GM18517 (cell line): ENCODE results near the gene CLTCL1.
"Not testable (repeated sequence)": the region's sequence is repeated elsewhere in the genome, so short reads cannot be mapped to it uniquely, and the experiment has no call there.

ENCODE experiments used
- ATAC-seq: cut with Tn5 transposase; IDR thresholded peaks from one replicate; pipeline ENCODE4 v1.9.1; 2021; ENCODE audit warnings: mild to moderate bottlenecking, moderate library complexity; ENCODE audit not compliant: unreplicated experiment

CLTCL1 gene

GRCh38 chr22:19256362-19256761, 35.2 kb downstream of the CLTCL1 start:
- not testable (repeated sequence) for ATAC-seq

GRCh38 chr22:19253143-19253542, 38.4 kb downstream of the CLTCL1 start:
- no peak for ATAC-seq

DNA sequence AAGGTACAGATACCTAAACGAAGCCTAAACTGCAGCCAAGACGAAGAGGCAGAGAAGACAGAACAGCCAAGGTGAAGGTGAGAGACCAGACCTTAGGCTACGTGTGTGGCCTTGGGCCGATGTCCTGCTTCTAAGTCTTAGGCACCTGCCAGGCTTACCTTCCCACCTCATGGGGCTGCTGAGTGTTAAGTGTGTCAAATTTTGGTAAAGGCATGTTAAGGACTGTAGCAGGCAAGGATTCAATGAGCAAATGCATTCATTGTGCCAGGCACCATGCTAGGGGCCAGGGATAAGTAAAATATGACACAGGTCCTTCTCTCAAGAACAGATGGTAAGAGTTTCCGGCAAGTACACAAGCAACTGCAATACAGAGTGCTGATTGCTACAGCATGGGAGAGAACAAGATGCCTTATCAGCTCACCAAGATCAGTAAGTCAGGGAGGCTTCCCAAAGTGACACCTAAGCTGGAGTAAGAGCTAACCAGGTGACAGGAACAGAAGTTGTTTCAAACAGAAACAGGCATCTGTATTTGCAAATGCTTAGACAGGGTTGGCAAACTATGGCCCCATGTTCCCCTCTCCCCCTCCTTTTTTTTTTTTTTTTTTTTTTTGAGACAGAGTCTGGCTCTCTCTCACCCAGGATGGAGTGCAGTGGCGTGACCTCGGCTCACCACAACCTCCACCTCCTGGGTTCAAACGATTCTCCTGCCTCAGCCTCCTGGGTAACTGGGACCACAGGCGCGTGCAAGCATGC, 46.7 kb downstream of the CLTCL1 start:
- ATAC-seq: no peak

GRCh38 chr22:19242699-19243098, 48.8 kb downstream of the CLTCL1 start:
- ATAC-seq: no peak

DNA sequence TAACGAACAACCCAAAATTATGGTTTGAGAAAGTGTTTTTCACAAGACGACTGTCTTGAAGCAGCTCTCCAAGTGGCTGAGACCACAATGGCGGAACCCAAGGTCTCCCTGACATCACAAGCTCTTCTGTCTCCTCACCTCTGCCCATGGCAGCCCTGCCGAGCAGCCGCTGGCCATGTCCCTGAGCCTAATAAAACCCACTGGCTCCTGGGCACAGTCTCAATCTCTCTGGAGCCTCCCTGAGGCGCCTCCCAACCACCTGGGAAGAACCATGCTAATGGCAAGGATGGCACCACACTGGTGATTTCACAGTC, 50.0 kb downstream of the CLTCL1 start:
- no peak for ATAC-seq

- no peak for ATAC-seq
These were observed 50.5 kb downstream of the CLTCL1 start for GRCh38 chr22:19240813-19241592.

DNA sequence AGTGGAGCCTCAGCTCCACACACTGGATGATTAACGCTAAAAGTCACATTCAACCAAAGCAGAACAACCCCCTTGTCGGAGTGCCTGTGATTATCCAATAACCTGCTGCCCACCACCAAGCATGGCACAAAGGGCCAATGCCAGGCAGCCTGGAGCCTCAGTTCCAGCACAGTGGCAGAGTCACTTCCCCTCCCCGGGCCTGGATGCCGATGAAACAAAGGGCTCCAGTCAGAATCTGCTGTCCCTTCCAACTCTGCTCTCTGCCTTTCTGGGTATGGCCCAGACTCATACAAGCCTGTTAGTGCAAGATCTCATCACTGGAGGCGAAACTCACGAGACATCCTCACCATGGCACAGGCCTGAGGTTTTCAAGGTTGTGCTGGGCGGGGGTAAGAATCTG, 52.1 kb downstream of the CLTCL1 start:
- ATAC-seq: no peak

GRCh38 chr22:19238900-19239299, 52.6 kb downstream of the CLTCL1 start:
- ATAC-seq: no peak

- ATAC-seq: no peak
These were observed 55.6 kb downstream of the CLTCL1 start for GRCh38 chr22:19235874-19236273.

DNA sequence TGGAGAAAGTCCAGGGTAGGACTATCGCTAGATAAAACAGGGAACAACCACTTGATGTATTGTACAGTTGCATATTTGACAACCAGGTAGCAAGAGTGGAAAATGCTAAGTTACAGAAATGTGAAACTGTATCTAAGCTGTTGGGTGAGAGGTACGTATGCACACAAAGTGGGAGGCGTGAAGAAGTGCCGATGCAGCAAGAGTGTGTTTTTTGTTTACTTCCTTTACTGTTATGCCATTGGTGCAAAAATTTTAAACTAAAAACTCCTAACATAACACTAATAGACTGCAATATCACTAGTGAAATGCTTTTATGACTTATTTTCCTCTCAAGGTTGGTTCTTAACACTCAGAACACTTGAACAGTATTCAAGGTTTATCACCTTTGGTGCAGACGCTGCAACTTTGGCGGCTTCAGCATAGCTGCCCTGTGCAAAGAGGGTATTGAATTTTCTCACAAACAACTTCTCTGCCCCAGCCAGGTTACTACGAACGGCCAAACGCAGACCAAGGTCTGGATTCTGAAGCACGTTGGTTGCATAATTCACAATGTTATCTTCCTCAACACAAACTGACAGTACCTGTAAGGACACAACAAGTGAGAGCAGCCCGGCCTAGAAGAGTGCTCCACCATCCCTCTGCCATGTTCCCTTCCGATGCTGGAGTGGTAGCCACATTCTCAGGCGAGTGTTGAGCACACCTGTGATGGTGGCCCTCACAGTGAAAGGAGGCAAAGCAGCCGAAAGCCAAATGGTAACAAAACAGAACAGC, 57.2 kb downstream of the CLTCL1 start:
- ATAC-seq: no peak

DNA sequence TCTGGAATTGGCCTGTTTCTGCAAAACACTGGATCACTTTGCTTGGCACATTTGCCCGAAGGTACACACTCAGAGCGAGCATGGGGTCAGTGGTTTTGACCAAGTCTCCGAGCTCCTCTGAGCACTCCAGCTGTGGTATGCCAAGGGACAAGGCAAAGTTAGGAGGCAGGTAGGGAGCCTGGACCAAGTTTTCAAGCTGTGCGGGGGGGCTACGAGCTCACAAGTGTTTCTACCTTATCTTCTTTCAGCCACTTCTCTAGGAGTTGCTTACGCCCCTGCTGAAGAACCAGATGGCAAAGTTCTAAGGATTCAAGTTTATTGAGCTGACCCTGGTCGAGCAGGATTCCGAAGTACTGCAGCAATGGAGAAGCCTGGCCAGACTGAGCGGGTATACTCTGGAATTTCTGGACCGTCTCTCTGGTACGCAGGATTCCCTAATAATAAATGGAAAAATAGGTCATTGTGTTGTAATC, 58.3 kb downstream of the CLTCL1 start:
- no peak for ATAC-seq

GRCh38 chr22:19232623-19233022, 58.9 kb downstream of the CLTCL1 start:
- no peak for ATAC-seq

DNA sequence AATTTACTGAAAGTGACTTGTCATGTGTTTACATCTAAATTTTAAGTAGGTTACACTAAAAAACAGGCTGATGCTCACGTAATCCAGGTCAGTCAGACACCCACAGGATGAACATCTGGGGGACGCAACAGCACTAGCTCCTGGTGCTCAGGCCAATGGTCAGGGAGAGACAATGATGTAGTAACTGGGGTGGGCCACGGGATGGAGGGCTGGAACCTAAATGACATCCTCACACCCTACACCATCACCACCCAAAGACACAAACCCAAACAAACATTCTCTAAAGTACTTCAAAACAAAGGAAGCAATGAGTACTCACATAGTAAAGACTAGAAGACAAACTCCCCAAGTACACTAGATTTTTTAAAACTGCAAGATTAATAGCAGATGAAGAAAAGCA, 59.5 kb downstream of the CLTCL1 start:
- ATAC-seq: no peak

- no peak for ATAC-seq
These were observed 61.9 kb downstream of the CLTCL1 start for GRCh38 chr22:19229600-19229999.

DNA sequence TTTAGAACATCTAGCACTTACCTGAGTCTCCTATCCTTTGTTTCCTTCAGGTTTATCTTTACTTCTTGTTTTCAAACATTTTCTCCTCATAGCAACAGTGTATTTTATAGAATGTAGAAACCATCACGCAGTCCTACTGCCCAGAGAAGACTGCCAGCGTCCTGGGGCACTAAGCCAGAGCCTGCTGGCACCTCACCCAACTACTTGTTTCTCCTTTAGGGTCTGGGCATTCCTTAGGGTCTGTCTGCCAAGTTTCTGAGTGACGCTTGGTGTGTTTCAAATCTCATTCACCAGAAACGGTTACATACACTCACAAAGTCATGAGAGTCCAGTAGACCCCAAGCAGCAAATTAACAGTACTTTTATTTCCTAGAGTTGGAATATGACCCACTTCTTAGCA, 63.3 kb downstream of the CLTCL1 start:
- no peak for ATAC-seq

GRCh38 chr22:19226428-19226827, 65.1 kb downstream of the CLTCL1 start:
- ATAC-seq: no peak

DNA sequence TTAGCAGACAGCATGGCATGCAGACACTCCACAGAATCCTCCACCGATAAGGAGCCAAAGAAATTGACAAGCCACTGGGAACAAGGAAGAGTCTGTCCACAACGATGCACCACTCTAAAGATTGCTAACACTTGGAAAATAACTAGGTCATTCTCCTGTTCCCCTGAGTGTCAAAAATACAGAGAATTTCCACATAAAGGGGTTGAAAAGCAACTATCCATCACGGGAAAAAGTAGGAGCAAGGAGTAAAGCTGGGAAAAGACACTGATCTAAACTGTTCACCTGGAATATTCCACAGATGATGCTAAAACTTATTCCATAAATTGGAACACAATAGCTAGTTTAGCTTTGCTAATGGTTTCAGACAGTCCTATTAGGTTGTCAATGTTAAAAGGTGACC, 66.0 kb downstream of the CLTCL1 start:
- no peak for ATAC-seq

- ATAC-seq: no peak
These were observed 66.5 kb downstream of the CLTCL1 start for GRCh38 chr22:19224985-19225384.

- ATAC-seq: no peak
These were observed 67.0 kb downstream of the CLTCL1 start for GRCh38 chr22:19224557-19224956.

DNA sequence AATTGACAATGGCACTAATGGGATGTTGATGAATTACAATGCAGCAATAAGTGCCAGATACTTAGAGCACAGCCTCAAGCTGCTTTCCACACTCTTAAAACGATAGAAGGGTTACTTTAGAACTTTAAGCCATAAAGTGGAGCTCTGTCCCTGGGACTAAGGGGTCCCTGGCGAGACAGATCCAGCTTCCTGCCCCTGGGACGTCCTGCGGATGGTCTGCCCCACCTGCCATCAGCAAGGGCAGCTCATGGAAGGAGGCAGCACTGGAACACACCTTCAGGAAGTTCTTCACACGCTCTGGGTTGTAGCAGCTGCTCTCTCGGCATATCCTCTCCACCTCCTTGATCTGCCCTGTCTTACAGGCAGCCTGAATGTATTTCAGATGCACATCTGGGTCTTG, 67.9 kb downstream of the CLTCL1 start:
- no peak for ATAC-seq

DNA sequence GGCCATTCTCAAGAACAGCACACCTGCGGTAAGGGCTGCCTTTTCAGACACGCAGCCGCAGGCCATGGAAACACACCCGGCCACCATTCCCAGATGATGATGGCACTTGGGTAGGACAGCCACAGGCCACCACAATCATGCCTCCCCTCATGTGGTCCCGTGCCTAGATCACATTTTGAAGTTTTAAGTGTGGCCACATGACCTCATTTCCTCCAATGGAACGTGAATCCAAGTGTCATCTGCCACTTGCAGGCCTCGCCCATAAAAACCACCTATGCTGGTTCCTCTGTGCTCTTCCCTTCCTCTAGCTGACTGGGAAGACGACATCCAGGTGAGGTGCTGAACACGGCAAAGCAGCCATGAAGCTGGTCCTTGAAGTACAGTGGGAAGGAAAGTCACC, 68.4 kb downstream of the CLTCL1 start:
- ATAC-seq: no peak
